Mesenchymal stem cell (in vitro differentiated cells and primary cell): ENCODE results near the gene SLC39A13.

Experiments
- DNase-seq: peaks from one replicate; pipeline ENCODE4 v3.0.0-alpha.2; 2013
- H2AFZ ChIP-seq: one replicate; pipeline ENCODE4 v1.6.1; 2013; ENCODE audit warnings: low read depth, mild to moderate bottlenecking, control low read depth, inconsistent platforms, low read length, moderate library complexity
- H2AK5ac ChIP-seq: 2 replicates; pipeline ENCODE4 v1.6.1; 2013; ENCODE audit warnings: low read length, moderate library complexity, mild to moderate bottlenecking, inconsistent platforms; ENCODE audit not compliant: severe bottlenecking
- H2BK120ac ChIP-seq: one replicate; pipeline ENCODE4 v1.6.1; 2013; ENCODE audit warnings: low read depth, mild to moderate bottlenecking, inconsistent platforms, low read length, moderate library complexity
- H2BK12ac ChIP-seq, 2 experiments: one replicate each; pipeline ENCODE4 v1.6.1; 2013; ENCODE audit warnings: inconsistent platforms in 2 of 2, low read length in 2 of 2, mild to moderate bottlenecking in 2 of 2, moderate library complexity in 2 of 2, control low read depth in 1 of 2
- H2BK15ac ChIP-seq: one replicate; pipeline ENCODE4 v1.6.1; 2013; ENCODE audit warnings: mild to moderate bottlenecking, low read depth, inconsistent platforms; ENCODE audit not compliant: poor library complexity, severe bottlenecking
- H2BK5ac ChIP-seq: 2 replicates; pipeline ENCODE4 v1.6.1; 2013; ENCODE audit warnings: low read depth, mild to moderate bottlenecking, low read length, control low read depth, inconsistent platforms; ENCODE audit not compliant: poor library complexity, severe bottlenecking
- H3K14ac ChIP-seq, 2 experiments: one replicate each; pipeline ENCODE4 v1.6.1; 2013; ENCODE audit warnings: inconsistent platforms in 2 of 2, low read length in 2 of 2, control low read depth in 1 of 2, mild to moderate bottlenecking in 1 of 2, moderate library complexity in 1 of 2
- H3K18ac ChIP-seq, 2 experiments: one replicate each; pipeline ENCODE4 v1.6.1; 2013; ENCODE audit warnings: inconsistent platforms in 2 of 2, low read length in 2 of 2, control low read depth in 1 of 2, low read depth in 1 of 2, mild to moderate bottlenecking in 1 of 2
- H3K23ac ChIP-seq, 2 experiments: one replicate each; pipeline ENCODE4 v1.6.1; 2013; ENCODE audit warnings: inconsistent platforms in 2 of 2, low read length in 2 of 2, mild to moderate bottlenecking in 2 of 2, moderate library complexity in 2 of 2, control low read depth in 1 of 2
- H3K27ac ChIP-seq: 2 replicates; pipeline ENCODE4 v1.5.1; 2013; ENCODE audit warnings: mild to moderate bottlenecking, moderate library complexity, low read length, control low read depth, inconsistent platforms; ENCODE audit not compliant: poor library complexity, severe bottlenecking
- H3K27me3 ChIP-seq, 2 experiments: 2 replicates each; pipeline versions ENCODE4 v1.6.1 to v1.7.0; 2013; ENCODE audit warnings: low read length in 2 of 2, mild to moderate bottlenecking in 2 of 2, moderate library complexity in 2 of 2, control low read depth in 1 of 2, inconsistent platforms in 1 of 2; ENCODE audit not compliant: control insufficient read depth in 1 of 2, insufficient read depth in 1 of 2
- H3K36me3 ChIP-seq, 2 experiments: 2 replicates each; pipeline versions ENCODE4 v1.6.1 to v1.7.0; 2013; ENCODE audit warnings: low read length in 2 of 2, control low read depth in 1 of 2, inconsistent platforms in 1 of 2, low read depth in 1 of 2, mild to moderate bottlenecking in 1 of 2; ENCODE audit not compliant: insufficient read depth in 2 of 2, control insufficient read depth in 1 of 2
- H3K4ac ChIP-seq, 2 experiments: one replicate each; pipeline ENCODE4 v1.6.1; 2013; ENCODE audit warnings: inconsistent platforms in 2 of 2, low read length in 2 of 2, mild to moderate bottlenecking in 2 of 2, moderate library complexity in 2 of 2, control low read depth in 1 of 2, low read depth in 1 of 2
- H3K4me1 ChIP-seq: 2 replicates; pipeline ENCODE4 v1.6.1; 2013; ENCODE audit warnings: low read depth, low read length, control low read depth; ENCODE audit not compliant: control insufficient read depth, insufficient read depth
- H3K4me2 ChIP-seq: 2 replicates; pipeline ENCODE4 v1.6.1; 2013; ENCODE audit warnings: low read length, mild to moderate bottlenecking, inconsistent platforms; ENCODE audit not compliant: poor library complexity, severe bottlenecking
- H3K4me3 ChIP-seq, 2 experiments: 2 replicates each; pipeline versions ENCODE4 v1.5.1 to v1.7.0; 2013; ENCODE audit warnings: low read length in 2 of 2, mild to moderate bottlenecking in 2 of 2, control low read depth in 1 of 2, low read depth in 1 of 2; ENCODE audit not compliant: insufficient read depth in 1 of 2
- H3K79me1 ChIP-seq: replicated peaks from 2 replicates; pipeline ENCODE4 v1.6.1; 2013; ENCODE audit warnings: mild to moderate bottlenecking, control low read depth, low read length, inconsistent platforms; ENCODE audit not compliant: poor library complexity, severe bottlenecking
- H3K9ac ChIP-seq: 2 replicates; pipeline ENCODE4 v1.7.0; 2013; ENCODE audit warnings: mild to moderate bottlenecking, low read length, moderate library complexity
- H3K9me3 ChIP-seq: 2 replicates; pipeline ENCODE4 v1.7.0; 2013; ENCODE audit warnings: mild to moderate bottlenecking, low read length; ENCODE audit not compliant: control insufficient read depth
- H4K8ac ChIP-seq: one replicate; pipeline ENCODE4 v1.6.1; 2013; ENCODE audit warnings: inconsistent platforms, mild to moderate bottlenecking, low read length, moderate library complexity
- H4K91ac ChIP-seq: one replicate; pipeline ENCODE4 v1.6.1; 2013; ENCODE audit warnings: mild to moderate bottlenecking, low read length, inconsistent platforms
- WGBS: methylation state at CpG from one replicate; pipeline ENCODE4 v1.1.7; 2013; ENCODE audit warnings: mixed read lengths; 5-methylcytosine and 5-hydroxymethylcytosine counted together

The SLC39A13 gene

DNA sequence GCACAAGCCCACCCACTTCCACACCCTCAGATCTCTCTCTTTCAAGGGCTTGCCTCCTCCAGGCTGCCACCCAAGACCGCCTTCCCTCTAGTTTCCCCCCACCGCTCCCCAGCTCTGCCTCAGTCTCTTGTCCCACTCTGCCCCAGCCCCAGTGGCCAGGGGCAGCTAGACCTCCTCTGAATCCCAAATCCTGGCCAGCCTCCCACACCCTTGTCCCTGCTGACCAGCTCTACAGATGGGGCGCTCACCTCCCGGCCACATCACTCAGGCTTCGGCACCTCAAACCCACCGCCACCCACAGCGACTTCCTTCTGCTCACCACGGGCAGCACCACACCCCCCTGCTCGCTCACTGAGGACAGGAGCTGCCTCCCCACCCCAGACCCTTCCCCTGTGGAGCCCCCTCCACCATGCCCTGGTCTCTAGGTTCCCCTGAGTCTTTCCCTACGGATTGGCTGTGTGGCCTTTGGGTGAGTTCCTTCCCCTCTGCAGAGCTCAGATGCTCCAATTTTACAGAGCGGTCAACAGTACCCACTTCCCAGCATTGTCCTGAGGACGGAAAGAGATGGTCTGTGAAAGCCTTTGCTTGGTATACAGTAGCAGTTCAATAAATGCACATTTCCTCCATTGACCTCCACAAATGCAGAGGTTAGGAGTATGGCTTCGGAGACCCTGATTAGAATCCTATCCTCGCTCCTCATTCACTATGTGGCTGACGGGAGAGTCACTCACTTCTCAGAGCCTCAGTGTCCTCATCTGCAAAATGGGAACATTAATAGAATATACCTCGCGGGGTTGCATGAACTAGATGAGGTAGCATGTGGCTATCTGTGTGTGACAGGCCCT, 18.6 kb upstream of the SLC39A13 start:
- no peak overlapping the region for H2BK5ac ChIP-seq
- H3K9me3 ChIP-seq = no peaks in the 10 kb centered on the region
- H3K18ac ChIP-seq = no peak overlapping the region
- H3K27me3 ChIP-seq = no peaks in the 10 kb centered on the region
- no peak for DNase-seq
- H2AK5ac ChIP-seq = no peak overlapping the region
- H3K23ac ChIP-seq = no peak overlapping the region
- no peak overlapping the region for H4K8ac ChIP-seq
- no peak overlapping the region for H3K4me2 ChIP-seq
- WGBS = 93% methylated on average over 13 of the region's 17 CpGs
- H3K4me1 ChIP-seq = peaks cover 26% of the 10 kb centered on the region
- no peak overlapping the region for H3K14ac ChIP-seq
- H2BK15ac ChIP-seq = no peak overlapping the region
- no peaks in the 10 kb centered on the region for H3K36me3 ChIP-seq
- H3K9ac ChIP-seq = no peak overlapping the region
- no peak overlapping the region for H2AFZ ChIP-seq
- no peak overlapping the region for H2BK12ac ChIP-seq
- no peak overlapping the region for H2BK120ac ChIP-seq
- no peak overlapping the region for H3K27ac ChIP-seq
- no peak overlapping the region for H4K91ac ChIP-seq
- no peak overlapping the region for H3K4ac ChIP-seq
- no peaks in the 10 kb centered on the region for H3K79me1 ChIP-seq
- H3K4me3 ChIP-seq = no peak overlapping the region

DNA sequence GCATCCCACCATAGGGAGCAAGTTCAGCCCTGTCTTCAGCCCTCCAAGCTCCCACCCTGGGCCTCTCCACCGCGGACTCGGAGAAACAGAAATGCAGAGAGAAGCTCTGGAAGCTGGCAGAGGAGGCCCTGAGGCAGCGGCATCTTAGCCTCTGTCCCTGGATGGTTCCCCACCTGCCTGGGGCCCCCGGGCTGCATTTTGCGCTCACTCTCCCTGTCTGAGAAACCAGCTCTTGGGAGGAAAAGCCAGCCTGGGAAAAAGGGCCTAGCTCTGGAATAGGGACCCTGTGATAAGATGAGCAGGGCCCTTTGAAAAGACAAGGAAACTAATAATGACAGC, 18.0 kb upstream of the SLC39A13 start:
- Histone ChIP-seq H3K36me3 (no peaks in the 10 kb centered on the region), H3K14ac (no peak overlapping the region), H3K4me2 (no peak overlapping the region), H3K9ac (no peak overlapping the region), H3K9me3 (no peaks in the 10 kb centered on the region), H4K8ac (no peak overlapping the region), H4K91ac (no peak overlapping the region), H2BK120ac (no peak overlapping the region), H2BK5ac (no peak overlapping the region), H2BK12ac (no peak overlapping the region), H3K4me3 (no peak overlapping the region), H3K27ac (no peak overlapping the region), H3K18ac (no peak overlapping the region), H2AFZ (no peak overlapping the region), H2BK15ac (no peak overlapping the region), H2AK5ac (no peak overlapping the region), H3K4me1 (peaks cover 29% of the 10 kb centered on the region), H3K79me1 (no peaks in the 10 kb centered on the region), H3K23ac (no peak overlapping the region), H3K27me3 (no peaks in the 10 kb centered on the region), H3K4ac (no peak overlapping the region)
- no peak for DNase-seq
- WGBS = 96% methylated on average over 6 of the region's 6 CpGs

GRCh38 chr11:47391077-47391583, 17.3 kb upstream of the SLC39A13 start:
- H3K23ac ChIP-seq = no peak overlapping the region
- H3K36me3 ChIP-seq = no peaks in the 10 kb centered on the region
- no peak overlapping the region for H3K4ac ChIP-seq
- no peak overlapping the region for H2BK15ac ChIP-seq
- no peak overlapping the region for H3K27ac ChIP-seq
- H4K91ac ChIP-seq = no peak overlapping the region
- 85% methylated on average over 11 of the region's 11 CpGs for WGBS
- DNase-seq = peak; percentile 18
- H3K9me3 ChIP-seq = no peaks in the 10 kb centered on the region
- H3K4me1 ChIP-seq = peaks cover 32% of the 10 kb centered on the region
- no peak overlapping the region for H2AFZ ChIP-seq
- H3K79me1 ChIP-seq = no peaks in the 10 kb centered on the region
- H3K4me3 ChIP-seq = no peak overlapping the region
- no peak overlapping the region for H2BK12ac ChIP-seq
- no peak overlapping the region for H3K18ac ChIP-seq
- H2BK5ac ChIP-seq = no peak overlapping the region
- no peak overlapping the region for H3K9ac ChIP-seq
- H2BK120ac ChIP-seq = no peak overlapping the region
- no peak overlapping the region for H2AK5ac ChIP-seq
- no peak overlapping the region for H3K14ac ChIP-seq
- no peaks in the 10 kb centered on the region for H3K27me3 ChIP-seq
- no peak overlapping the region for H3K4me2 ChIP-seq
- H4K8ac ChIP-seq = no peak overlapping the region

- no peak overlapping the region for H3K23ac ChIP-seq
- no peak overlapping the region for H3K4ac ChIP-seq
- WGBS = 97% methylated on average over 16 of the region's 16 CpGs
- H3K18ac ChIP-seq = no peak overlapping the region
- H3K9me3 ChIP-seq = no peaks in the 10 kb centered on the region
- H2BK12ac ChIP-seq = no peak overlapping the region
- no peak overlapping the region for H3K4me3 ChIP-seq
- no peak overlapping the region for H2AFZ ChIP-seq
- peaks cover 32% of the 10 kb centered on the region for H3K4me1 ChIP-seq
- no peak overlapping the region for H4K91ac ChIP-seq
- no peaks in the 10 kb centered on the region for H3K36me3 ChIP-seq
- no peak overlapping the region for H3K4me2 ChIP-seq
- no peak overlapping the region for H2AK5ac ChIP-seq
- H2BK15ac ChIP-seq = no peak overlapping the region
- H3K27ac ChIP-seq = no peak overlapping the region
- H3K14ac ChIP-seq = no peak overlapping the region
- H3K9ac ChIP-seq = no peak overlapping the region
- no peaks in the 10 kb centered on the region for H3K27me3 ChIP-seq
- no peak overlapping the region for H2BK120ac ChIP-seq
- no peaks in the 10 kb centered on the region for H3K79me1 ChIP-seq
- no peak overlapping the region for H4K8ac ChIP-seq
- DNase-seq = no peak
- no peak overlapping the region for H2BK5ac ChIP-seq
These were observed 16.5 kb upstream of the SLC39A13 start for GRCh38 chr11:47391711-47392432.
